GM20000 (cell line): ENCODE measurements around the gene ASAP2.
"Not testable (repeated sequence)": the region's sequence is repeated elsewhere in the genome, so short reads cannot be mapped to it uniquely, and the experiment has no call there.

ENCODE experiments used
- DNase-seq: peaks from one replicate; pipeline ENCODE4 v3.0.0; 2012; ENCODE audit warnings: low spot score
- TF ChIP-seq, protein P1 (sequence below): IDR thresholded peaks from 2 replicates; pipeline ENCODE4 v1.5.1; 2012; ENCODE audit warnings: mild to moderate bottlenecking, control low read depth; ENCODE audit errors: extremely low read depth, missing control alignments

Gene ASAP2

DNA sequence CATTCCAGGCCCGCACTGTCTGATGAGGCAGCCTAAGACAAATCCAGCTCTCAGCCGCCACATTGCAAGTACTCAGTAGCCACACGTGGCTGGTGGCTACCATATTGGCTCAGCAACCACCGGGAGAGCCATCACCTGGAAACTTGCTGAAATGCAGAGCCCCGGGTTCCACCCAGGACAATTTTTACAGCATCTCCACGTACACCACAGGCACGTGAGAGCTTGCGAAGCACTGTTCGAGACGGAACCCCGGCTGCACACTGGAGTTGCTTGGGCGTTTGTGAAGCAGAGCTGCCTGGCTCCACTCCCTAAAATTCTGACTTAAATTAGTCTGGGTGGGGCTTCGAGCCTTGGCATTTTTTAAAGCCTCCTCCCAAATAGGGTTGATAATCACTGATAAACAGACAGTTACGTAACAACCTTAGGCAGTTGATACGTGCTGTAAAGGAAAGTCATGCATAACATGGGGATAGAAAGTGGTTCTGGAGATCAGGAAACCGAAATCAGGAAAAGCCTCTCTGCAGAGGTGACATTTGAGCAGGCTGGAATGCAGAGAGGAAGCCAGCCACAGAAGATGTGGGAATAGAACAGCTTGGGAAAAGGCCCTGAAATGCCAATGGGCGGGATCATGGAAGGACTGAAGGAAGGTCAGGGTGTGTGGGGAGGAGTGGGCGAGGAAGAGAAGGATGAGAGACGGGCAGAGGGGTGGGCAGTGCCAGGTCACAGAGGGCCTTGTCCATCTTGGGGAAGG is 6.2 kb downstream of the ASAP2 start:
- TF ChIP-seq, protein P1, sequence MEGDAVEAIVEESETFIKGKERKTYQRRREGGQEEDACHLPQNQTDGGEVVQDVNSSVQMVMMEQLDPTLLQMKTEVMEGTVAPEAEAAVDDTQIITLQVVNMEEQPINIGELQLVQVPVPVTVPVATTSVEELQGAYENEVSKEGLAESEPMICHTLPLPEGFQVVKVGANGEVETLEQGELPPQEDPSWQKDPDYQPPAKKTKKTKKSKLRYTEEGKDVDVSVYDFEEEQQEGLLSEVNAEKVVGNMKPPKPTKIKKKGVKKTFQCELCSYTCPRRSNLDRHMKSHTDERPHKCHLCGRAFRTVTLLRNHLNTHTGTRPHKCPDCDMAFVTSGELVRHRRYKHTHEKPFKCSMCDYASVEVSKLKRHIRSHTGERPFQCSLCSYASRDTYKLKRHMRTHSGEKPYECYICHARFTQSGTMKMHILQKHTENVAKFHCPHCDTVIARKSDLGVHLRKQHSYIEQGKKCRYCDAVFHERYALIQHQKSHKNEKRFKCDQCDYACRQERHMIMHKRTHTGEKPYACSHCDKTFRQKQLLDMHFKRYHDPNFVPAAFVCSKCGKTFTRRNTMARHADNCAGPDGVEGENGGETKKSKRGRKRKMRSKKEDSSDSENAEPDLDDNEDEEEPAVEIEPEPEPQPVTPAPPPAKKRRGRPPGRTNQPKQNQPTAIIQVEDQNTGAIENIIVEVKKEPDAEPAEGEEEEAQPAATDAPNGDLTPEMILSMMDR, result no peak
- no peak for DNase-seq

GRCh38 chr2:9213477-9214051 is 7.0 kb downstream of the ASAP2 start:
- DNase-seq, result no peak
- TF ChIP-seq, protein P1, result no peak

- no peak for DNase-seq
- TF ChIP-seq, protein P1, result no peak
Measured at GRCh38 chr2:9214873-9215272, 8.3 kb downstream of the ASAP2 start.

DNA sequence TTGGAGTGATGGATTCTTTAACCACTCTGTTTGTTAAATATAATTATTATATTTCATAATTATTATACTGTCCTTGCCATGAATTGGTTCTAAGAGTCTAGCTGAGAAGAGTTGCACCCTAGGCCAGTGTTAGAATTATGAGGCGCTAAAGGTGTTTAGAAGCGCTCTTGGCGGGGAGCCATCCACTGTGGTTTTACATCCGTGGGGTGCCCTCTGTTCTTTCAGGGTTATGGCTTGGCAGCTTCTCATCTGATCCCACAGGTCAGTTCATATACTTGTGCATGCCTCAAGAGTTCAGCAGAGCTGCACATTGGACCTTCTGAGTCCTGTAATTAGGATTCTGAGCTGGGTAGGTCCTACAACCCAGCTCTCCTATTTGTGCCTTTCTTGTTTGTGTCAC is 9.1 kb downstream of the ASAP2 start:
- DNase-seq, result no peak
- TF ChIP-seq, protein P1, result no peak

DNA sequence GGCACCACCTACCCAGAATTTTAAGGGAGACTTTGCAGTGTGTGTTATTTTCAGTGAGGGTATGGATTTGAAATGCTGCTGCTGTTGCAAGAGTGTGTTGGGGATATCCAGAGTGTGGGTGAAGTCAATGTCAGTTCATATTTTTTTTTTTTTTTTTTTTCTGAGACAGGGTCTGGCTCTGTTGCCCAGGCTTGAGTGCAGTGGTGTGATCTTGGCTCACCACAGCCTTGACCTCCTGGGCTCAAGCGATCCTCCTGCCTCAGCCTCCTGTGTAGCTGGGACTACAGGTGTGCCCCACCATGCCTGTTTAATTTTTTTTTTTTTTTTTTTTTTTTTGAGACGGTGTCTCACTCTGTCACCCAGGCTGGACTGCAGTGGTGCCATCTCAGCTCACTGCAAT is 9.5 kb downstream of the ASAP2 start:
- DNase-seq, result not testable (repeated sequence)

- TF ChIP-seq, protein P1, result no peak
- no peak for DNase-seq
Measured at GRCh38 chr2:9217838-9218770, 11.5 kb downstream of the ASAP2 start.

GRCh38 chr2:9219027-9219445 is 12.4 kb downstream of the ASAP2 start:
- TF ChIP-seq, protein P1, result no peak
- DNase-seq, result no peak
